ENCODE data around the gene LMBR1. TPM values are rescaled to one million over a fixed set of nuclear protein-coding genes. Genes with fewer than 3 reads are reported as not detected.

LMBR1 gene
- total RNA-seq, 4 donors from 2014 or later: 25.2 to 68.3 (median 38.4) TPM

DNA sequence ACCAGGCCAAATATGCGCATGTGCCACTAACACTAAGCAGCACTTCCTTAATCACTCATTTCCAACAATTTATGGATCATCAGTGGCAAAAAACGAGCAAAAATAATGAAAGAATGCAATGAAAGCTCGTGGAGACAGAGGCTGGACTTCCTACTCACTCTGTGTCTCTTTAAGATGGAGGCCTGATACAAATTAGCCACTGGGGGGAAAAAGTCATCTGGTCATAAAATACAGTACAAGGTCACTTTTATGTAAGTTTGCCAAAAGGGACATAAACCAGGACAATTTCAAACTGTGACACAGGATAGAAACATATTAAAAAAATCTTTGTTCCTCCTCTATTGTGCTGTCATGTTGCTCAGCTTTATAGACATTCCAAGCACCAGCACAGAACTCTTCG lies 101.7 kb downstream of the LMBR1 start:
- TF ChIP-seq POLR2A (IDR thresholded peaks at IDR 0.05) (no peak), CTCF (IDR thresholded peaks at IDR 0.05) (no peak)
- Histone ChIP-seq H3K4me1 (no peaks in the 10 kb centered on the region), H3K4me3 (no peak overlapping the region), H3K9me3 (no peaks in the 10 kb centered on the region), H3K36me3 (peaks cover 0 to 30% (median 0%) of the 10 kb centered on the region in 3 donors), H3K27me3 (no peaks in the 10 kb centered on the region), H3K27ac (no peak overlapping the region)
- no peak for DNase-seq
- intact Hi-C loops (cut with DNase I): no loop called here
- WGBS, 2 donors: 72 to 80% methylated on average over 4 of the region's 4 CpGs

GRCh38 chr7:156790264-156790663 lies 102.7 kb downstream of the LMBR1 start:
- Histone ChIP-seq H3K4me3 (no peak overlapping the region), H3K4me1 (no peaks in the 10 kb centered on the region), H3K27ac (no peak overlapping the region), H3K27me3 (no peaks in the 10 kb centered on the region), H3K9me3 (no peaks in the 10 kb centered on the region), H3K36me3 (peaks cover 0 to 20% (median 0%) of the 10 kb centered on the region in 3 donors)
- no peak for DNase-seq
- intact Hi-C loops (cut with DNase I): no loop called here
- TF ChIP-seq POLR2A (IDR thresholded peaks at IDR 0.05) (no peak), CTCF (IDR thresholded peaks at IDR 0.05) (no peak)

DNA sequence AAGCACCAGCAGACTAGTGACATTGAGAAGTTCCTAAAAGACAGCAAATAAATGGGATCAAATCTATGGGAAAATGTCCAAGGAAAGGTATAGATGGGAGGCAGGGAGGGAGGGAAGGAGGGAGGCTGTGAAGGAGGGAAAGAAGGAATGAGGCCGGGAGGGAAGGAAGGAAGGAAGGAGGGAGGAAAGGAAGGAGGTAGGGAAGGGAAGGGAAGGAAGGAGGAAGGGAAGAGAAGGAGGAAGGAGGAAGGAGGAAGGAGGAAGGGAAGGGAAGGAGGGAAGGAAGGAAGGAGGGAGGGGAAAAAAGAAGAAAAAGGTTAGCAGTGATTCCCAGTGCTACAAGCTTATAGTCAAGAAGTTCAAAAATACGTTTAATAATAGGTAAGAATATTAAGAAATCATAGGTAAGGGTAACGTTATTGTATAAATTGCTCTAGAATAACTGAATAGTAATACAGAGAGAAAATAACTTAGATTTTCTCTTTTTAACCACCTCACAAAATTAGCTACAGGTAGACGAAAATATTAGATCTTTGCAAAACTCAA lies 106.9 kb downstream of the LMBR1 start:
- intact Hi-C loops (cut with DNase I): no loop called here
- Histone ChIP-seq H3K27ac (no peak overlapping the region), H3K4me3 (no peak overlapping the region), H3K36me3 (peaks cover 0 to 20% (median 0%) of the 10 kb centered on the region in 3 donors), H3K4me1 (no peaks in the 10 kb centered on the region), H3K9me3 (no peaks in the 10 kb centered on the region), H3K27me3 (no peaks in the 10 kb centered on the region)
- TF ChIP-seq CTCF (IDR thresholded peaks at IDR 0.05) (no peak), POLR2A (IDR thresholded peaks at IDR 0.05) (no peak)
- WGBS, 2 donors: 86 to 91% methylated on average over 4 of the region's 4 CpGs
- DNase-seq: no peak

DNA sequence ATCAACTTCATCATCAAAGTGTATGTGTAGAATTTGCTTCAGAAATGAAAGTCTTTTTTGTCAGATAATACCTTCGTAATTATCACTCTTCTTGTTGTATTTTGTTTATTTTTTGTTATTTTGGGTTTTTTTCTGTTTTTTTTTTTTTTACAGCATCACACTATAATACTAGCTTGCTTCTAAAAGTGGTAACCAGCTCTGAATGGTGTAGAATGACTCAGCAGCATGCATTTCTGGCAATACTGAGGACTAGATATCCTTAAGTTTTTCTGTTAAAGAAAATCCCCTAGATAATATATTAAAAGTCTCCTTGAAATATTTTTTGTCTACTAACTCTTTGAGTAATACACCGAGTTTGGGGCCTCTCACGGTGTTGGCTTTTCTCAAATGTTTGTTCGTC lies 109.1 kb downstream of the LMBR1 start:
- no peak overlapping the region for H3K4me3 ChIP-seq
- intact Hi-C loops (cut with DNase I): no loop called here
- no peak overlapping the region for H3K27ac ChIP-seq
- WGBS, 2 donors: 87 to 96% methylated on average over 4 of the region's 4 CpGs
- H3K4me1 ChIP-seq: no peaks in the 10 kb centered on the region
- H3K9me3 ChIP-seq: no peaks in the 10 kb centered on the region
- H3K27me3 ChIP-seq: no peaks in the 10 kb centered on the region
- TF ChIP-seq POLR2A (IDR thresholded peaks at IDR 0.05): no peak
- DNase-seq: no peak
- H3K36me3 ChIP-seq: peaks cover 0 to 20% (median 0%) of the 10 kb centered on the region in 3 donors

GRCh38 chr7:156781972-156782371 lies 111.0 kb downstream of the LMBR1 start:
- no peak overlapping the region for H3K27ac ChIP-seq
- H3K4me1 ChIP-seq: no peaks in the 10 kb centered on the region
- no peaks in the 10 kb centered on the region for H3K27me3 ChIP-seq
- intact Hi-C loops (cut with DNase I): no loop called here
- TF ChIP-seq POLR2A (IDR thresholded peaks at IDR 0.05) (no peak), CTCF (IDR thresholded peaks at IDR 0.05) (no peak)
- WGBS, 2 donors: 41 to 56% methylated on average over 2 of the region's 2 CpGs
- peaks cover 0 to 14% (median 0%) of the 10 kb centered on the region in 3 donors for H3K36me3 ChIP-seq
- H3K4me3 ChIP-seq: no peak overlapping the region
- DNase-seq: no peak
- H3K9me3 ChIP-seq: no peaks in the 10 kb centered on the region

Data from esophagus squamous epithelium (tissue), 5 donors.